NT2/D1 (cell line): Measurements from ENCODE around the gene TTC13.

Experiments used
- YY1 ChIP-seq: IDR thresholded peaks from 2 replicates; pipeline ENCODE4 v1.6.1; 2011; ENCODE audit not compliant: insufficient read length, insufficient read depth
- ZNF274 ChIP-seq: IDR thresholded peaks from 2 replicates; pipeline ENCODE4 v1.6.1; 2011; ENCODE audit warnings: mild to moderate bottlenecking, low read depth, low read length

DNA sequence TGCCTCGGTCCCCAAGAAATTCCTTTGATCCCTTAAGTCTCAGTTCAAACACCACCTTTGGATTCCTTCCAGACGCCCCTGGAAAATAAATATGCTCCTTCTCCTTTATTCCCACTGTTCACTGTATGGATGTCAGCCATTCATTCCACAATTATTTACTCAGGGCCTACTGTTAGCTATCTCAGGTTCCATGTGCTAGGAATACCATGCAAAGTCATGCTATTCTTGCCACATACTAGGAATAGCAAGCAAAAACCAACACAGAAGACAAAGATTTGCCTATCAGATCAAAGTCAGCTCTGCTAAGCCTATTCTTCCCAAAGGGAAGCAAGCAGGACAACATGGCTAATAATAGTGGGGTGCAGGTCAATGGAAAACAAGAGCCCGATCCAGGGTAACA lies 29.8 kb downstream of the TTC13 start:
- TF ChIP-seq ZNF274 (no peak), YY1 (no peak)
